Measurements from ENCODE around the gene MOB1B. TPM values are rescaled to one million over a fixed set of nuclear protein-coding genes. Genes with fewer than 3 reads are reported as not detected.
A peak's percentile ranks its signal among the peaks of the same experiment; 100 is the strongest.
"Not testable (repeated sequence)": the region's sequence is repeated elsewhere in the genome, so short reads cannot be mapped to it uniquely, and the experiment has no call there.

MOB1B gene
- total RNA-seq, 1 donor from 2014 or later = 34.2 TPM

DNA sequence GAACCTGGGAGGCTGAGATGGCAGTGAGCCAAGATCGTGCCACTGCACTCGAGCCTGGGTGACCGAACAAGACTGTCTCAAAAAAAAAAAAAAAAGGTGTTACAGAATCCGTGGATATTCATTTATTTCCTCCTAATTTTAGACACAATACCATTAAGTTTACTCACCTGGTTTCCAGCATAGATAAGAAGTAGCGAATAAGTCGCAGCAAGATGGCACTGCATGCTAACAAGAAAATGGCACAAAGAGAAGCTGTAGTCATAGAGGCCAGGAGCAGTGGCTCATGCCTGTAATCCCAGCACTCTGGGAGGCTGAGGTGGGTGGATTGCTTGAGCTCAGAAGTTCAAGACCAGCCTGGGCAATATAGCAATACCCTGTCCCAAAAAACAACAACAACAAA lies 17.0 kb upstream of the MOB1B start:
- Histone ChIP-seq H3K9me3 (no peaks in the 10 kb centered on the region), H3K27me3 (no peaks in the 10 kb centered on the region), H3K27ac (no peak overlapping the region), H3K36me3 (no peaks in the 10 kb centered on the region), H3K4me3 (no peak overlapping the region), H3K4me1 (no peaks in the 10 kb centered on the region)
- intact Hi-C loops (cut with DNase I) = no loop called here
- DNase-seq = no peak
- peak; percentile 82 for ATAC-seq
- TF ChIP-seq, protein P1, sequence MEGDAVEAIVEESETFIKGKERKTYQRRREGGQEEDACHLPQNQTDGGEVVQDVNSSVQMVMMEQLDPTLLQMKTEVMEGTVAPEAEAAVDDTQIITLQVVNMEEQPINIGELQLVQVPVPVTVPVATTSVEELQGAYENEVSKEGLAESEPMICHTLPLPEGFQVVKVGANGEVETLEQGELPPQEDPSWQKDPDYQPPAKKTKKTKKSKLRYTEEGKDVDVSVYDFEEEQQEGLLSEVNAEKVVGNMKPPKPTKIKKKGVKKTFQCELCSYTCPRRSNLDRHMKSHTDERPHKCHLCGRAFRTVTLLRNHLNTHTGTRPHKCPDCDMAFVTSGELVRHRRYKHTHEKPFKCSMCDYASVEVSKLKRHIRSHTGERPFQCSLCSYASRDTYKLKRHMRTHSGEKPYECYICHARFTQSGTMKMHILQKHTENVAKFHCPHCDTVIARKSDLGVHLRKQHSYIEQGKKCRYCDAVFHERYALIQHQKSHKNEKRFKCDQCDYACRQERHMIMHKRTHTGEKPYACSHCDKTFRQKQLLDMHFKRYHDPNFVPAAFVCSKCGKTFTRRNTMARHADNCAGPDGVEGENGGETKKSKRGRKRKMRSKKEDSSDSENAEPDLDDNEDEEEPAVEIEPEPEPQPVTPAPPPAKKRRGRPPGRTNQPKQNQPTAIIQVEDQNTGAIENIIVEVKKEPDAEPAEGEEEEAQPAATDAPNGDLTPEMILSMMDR (IDR thresholded peaks at IDR 0.05) = peak; percentile 36

DNA sequence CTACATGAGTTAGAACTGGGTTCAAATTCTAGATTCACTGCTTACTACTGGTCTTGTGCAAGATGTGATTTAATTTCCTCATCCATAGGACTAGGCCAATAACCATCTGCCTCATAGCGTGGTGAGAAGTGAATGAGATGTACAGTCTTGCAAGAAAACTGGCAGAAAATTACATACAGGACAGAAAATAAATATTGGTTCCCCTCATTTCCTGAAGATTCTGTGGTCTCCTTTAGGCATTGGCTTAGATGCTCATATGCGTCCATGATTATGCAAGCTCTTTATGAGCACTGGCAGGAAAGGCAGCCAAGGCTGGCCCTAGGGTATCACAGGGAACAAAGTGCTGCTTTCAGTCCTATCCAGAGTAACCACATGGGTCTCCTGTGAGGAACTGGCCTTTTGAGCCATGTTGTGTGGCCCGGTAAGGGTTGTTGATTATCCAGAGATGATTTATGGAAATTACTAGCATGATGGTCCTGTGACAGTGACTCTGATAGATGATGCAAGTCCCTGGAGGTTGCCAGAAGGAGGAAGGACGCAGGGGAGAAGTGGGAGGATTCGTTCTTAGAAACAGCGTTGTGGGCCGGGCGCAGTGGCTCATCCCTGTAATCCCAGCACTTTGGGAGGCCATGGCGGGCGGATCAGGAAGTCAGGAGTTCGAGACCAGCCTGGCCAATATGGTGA lies 9.9 kb upstream of the MOB1B start:
- Histone ChIP-seq H3K4me3 (no peak overlapping the region), H3K27ac (no peak overlapping the region), H3K36me3 (no peaks in the 10 kb centered on the region), H3K27me3 (no peaks in the 10 kb centered on the region), H3K9me3 (no peaks in the 10 kb centered on the region), H3K4me1 (no peaks in the 10 kb centered on the region)
- intact Hi-C loops (cut with DNase I) = no loop called here
- TF ChIP-seq, protein P1 (IDR thresholded peaks at IDR 0.05) = no peak
- DNase-seq = peak; percentile 81
- peak; percentile 91 for ATAC-seq

DNA sequence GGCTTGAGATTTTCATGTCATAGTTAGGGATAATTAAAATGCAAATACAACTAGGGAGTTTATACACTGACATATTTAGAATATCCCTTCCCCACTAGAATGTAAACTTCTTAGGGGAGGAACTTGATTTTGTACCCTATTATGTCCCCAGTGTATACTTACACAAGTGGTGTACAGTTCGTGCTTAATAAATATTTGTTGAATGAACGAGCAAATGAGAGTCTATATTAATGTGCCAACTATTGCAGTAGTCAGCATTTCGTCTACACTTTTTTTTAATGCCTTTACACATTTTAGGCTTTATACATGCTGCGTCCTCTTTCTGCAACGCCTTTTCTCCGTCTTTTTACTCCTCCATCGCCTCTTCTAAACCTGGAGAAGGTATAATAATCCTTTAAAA lies 8.4 kb upstream of the MOB1B start:
- ATAC-seq (no peak), DNase-seq (no peak)
- no peaks in the 10 kb centered on the region for H3K36me3 ChIP-seq
- H3K9me3 ChIP-seq = no peaks in the 10 kb centered on the region
- H3K4me1 ChIP-seq = no peaks in the 10 kb centered on the region
- TF ChIP-seq, protein P1 (IDR thresholded peaks at IDR 0.05) = no peak
- H3K27ac ChIP-seq = no peak overlapping the region
- intact Hi-C loops (cut with DNase I) = no loop called here
- H3K4me3 ChIP-seq = no peak overlapping the region
- no peaks in the 10 kb centered on the region for H3K27me3 ChIP-seq

DNA sequence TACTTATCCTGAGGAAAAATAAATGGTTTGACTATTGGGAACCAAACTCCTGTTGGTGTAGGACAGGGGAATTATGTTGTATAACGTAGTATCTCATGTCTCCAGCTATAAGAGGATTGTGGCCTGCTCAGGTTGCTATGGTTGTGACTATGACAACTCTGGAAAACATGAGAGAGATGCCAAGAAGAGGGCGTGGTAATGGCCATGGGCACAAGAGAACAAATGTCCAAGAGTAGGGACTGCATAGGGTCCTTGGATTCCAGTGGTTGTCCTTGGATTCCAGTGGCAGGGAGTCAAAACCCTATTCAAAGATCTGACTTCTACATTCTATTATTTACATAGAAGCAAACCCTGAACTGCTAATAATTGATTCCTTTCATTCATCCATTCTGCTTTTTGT lies 6.8 kb upstream of the MOB1B start:
- no peak for DNase-seq
- H3K4me1 ChIP-seq = no peaks in the 10 kb centered on the region
- intact Hi-C loops (cut with DNase I) = no loop called here
- H3K9me3 ChIP-seq = no peaks in the 10 kb centered on the region
- ATAC-seq = peak; percentile 54
- H3K36me3 ChIP-seq = no peaks in the 10 kb centered on the region
- no peak overlapping the region for H3K27ac ChIP-seq
- no peaks in the 10 kb centered on the region for H3K27me3 ChIP-seq
- TF ChIP-seq, protein P1 (IDR thresholded peaks at IDR 0.05) = no peak
- H3K4me3 ChIP-seq = no peak overlapping the region

DNA sequence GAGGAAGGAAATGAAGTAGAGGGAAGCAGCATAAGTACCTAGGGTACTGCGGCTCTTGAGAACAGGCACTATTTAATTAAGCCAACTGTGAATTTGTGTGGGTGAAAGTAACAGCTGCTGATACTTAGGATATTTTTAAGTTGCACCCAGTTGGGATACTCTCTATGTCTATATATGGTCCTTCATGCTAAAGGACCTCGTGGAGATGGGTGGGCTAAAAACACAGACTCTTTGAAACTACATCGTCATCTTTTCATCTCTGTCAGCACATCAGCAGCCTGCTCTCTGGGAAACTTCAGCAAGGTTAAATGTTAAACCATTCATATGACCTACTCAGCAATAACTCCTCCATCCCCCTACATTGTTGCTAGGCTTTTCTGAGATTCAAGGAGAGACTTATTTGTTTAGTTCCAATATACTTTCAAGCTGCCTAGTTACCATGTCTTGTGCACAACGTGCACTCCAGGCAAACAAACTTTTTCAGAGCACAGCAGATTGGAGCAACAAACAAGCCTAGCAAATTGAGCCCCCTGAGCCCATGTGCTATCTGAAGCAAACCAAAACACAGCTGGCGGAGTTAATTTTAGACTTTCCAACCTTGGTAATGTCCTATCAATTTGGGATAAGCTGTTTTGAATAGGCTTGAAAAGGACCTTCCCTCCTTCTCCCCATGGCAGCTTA lies 6.2 kb upstream of the MOB1B start:
- TF ChIP-seq, protein P1 (IDR thresholded peaks at IDR 0.05) = no peak
- no peaks in the 10 kb centered on the region for H3K4me1 ChIP-seq
- no peaks in the 10 kb centered on the region for H3K36me3 ChIP-seq
- H3K9me3 ChIP-seq = no peaks in the 10 kb centered on the region
- DNase-seq = no peak
- no peaks in the 10 kb centered on the region for H3K27me3 ChIP-seq
- H3K27ac ChIP-seq = peak overlapping the region; percentile 30
- no peak for ATAC-seq
- no peak overlapping the region for H3K4me3 ChIP-seq
- intact Hi-C loops (cut with DNase I) = no loop called here

DNA sequence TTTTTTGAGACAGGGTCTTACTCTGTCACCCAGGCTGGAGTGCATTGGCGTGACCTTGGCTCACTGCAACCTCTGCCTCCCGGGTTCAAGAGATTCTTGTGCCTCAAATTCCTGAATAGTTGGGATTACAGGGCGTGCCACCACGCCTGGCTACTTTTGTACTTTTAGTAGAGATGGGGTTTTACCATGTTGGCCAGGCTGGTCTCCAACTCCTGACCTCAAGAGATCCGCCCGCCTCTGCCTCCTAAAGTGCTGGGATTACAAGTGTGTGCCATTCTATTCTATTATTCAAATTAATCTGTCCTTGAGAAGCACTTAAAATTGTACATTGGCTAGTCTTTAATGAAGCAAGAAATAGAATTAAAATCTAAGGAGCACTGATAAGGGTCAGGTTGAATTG lies 3.6 kb upstream of the MOB1B start:
- DNase-seq; ATAC-seq; H3K27ac ChIP-seq; H3K36me3 ChIP-seq; H3K9me3 ChIP-seq; intact Hi-C loops (cut with DNase I); H3K4me1 ChIP-seq; H3K4me3 ChIP-seq; H3K27me3 ChIP-seq: not testable (repeated sequence)
